ENCODE data around the gene PDE6B. TPM values are rescaled to one million over a fixed set of nuclear protein-coding genes. Genes with fewer than 3 reads are reported as not detected.
"Not testable (repeated sequence)": the region's sequence is repeated elsewhere in the genome, so short reads cannot be mapped to it uniquely, and the experiment has no call there.

The PDE6B gene
- total RNA-seq, 1 donor from 2014 or later, result 15.0 TPM

DNA sequence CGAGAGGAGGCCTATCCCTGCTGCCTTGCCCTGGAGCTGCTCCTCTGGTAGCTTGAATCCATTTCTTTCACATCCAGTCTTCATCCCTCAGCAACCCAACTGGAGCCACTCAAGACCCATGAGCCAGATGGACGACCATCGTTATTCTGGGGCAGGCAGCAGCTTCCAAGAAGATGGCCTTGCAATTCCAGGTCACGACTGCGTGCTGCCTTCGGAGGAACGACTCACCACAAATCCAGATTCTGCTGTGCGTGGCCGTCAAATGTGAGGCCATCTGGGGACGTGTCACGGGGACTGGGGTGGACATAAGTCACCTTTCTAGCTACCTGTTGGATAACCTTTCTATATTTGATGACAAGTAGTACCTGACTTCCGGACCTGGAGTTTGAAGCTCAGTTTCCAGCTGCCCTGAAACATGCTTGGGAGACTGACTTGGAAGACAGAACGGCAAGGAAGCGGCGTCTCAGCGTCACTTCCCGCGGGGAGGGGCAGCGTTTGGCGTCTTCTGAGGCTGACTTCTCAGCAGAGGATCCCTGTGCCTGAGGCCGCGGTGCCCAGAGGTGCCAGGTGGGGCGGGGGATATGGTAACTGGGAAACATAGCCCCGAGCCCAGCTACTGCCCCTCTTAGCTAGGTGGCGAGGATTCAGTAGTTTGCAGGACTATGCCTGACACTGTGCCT, 37.6 kb upstream of the PDE6B start:
- DNase-seq (no peak), ATAC-seq (ENCODE audit: low read depth) (no peak)
- peaks cover 10% of the 10 kb centered on the region for H3K9me3 Mint-ChIP-seq
- H3K4me1 Mint-ChIP-seq, result no peaks in the 10 kb centered on the region
- H3K4me3 Mint-ChIP-seq, result no peak overlapping the region
- H3K27ac Mint-ChIP-seq, result no peak overlapping the region
- no peaks in the 10 kb centered on the region for H3K36me3 Mint-ChIP-seq (ENCODE audit: low read depth)
- H3K27me3 Mint-ChIP-seq, result peaks cover 20% of the 10 kb centered on the region
- intact Hi-C loops (cut with micrococcal nuclease), result no loop called here
- CTCF ChIA-PET, result no interaction called here
- no peak for TF ChIP-seq CTCF (IDR thresholded peaks at IDR 0.05)
- POLR2A ChIA-PET, result no interaction called here

DNA sequence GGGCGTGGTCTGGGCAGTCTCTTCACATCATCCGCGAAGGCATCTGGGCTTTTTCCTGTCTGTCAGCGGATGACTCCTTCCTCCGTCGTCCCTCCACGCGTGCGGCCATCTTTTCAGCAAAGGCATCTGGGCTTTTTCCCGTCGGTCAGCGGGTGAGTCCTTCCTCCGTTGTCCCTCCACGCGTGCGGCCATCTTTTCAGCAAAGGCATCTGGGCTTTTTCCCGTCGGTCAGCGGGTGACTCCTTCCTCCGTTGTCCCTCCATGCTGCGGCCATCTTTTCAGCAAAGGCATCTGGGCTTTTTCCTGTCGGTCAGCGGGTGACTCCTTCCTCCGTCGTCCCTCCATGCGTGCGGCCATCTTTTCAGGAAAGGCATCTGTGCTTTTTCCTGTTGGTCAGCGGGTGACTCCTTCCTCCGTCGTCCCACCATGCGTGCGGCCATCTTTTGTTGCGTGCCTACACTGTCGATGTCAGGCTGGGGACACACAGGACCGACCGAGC, 37.0 kb upstream of the PDE6B start:
- CTCF ChIA-PET, result no interaction called here

GRCh38 chr4:589219-589963, 36.0 kb upstream of the PDE6B start:
- intact Hi-C loops (cut with micrococcal nuclease), result no loop called here
- Mint-ChIP-seq H3K4me1 (no peaks in the 10 kb centered on the region), H3K27me3 (peaks cover 20% of the 10 kb centered on the region), H3K4me3 (no peak overlapping the region), H3K9me3 (peaks cover 10% of the 10 kb centered on the region), H3K27ac (no peak overlapping the region), H3K36me3 (ENCODE audit: low read depth) (no peaks in the 10 kb centered on the region)
- POLR2A ChIA-PET, result interaction anchor here (0.7 kb wide), 1 partner anchor 307 kb away, joined by 3 read pairs; no protein-coding TSS in a partner anchor
- CTCF ChIA-PET, result no interaction called here
- no peak for TF ChIP-seq CTCF (IDR thresholded peaks at IDR 0.05)
- ATAC-seq (ENCODE audit: low read depth), result no peak
- DNase-seq, result no peak

More for the DNA sequence above, 37.0 kb upstream of the PDE6B start:
- Mint-ChIP-seq H3K4me1 (no peaks in the 10 kb centered on the region), H3K36me3 (ENCODE audit: low read depth) (no peaks in the 10 kb centered on the region), H3K4me3 (no peak overlapping the region), H3K27ac (no peak overlapping the region), H3K27me3 (peaks cover 19% of the 10 kb centered on the region), H3K9me3 (peaks cover 12% of the 10 kb centered on the region)
- DNase-seq (no peak), ATAC-seq (ENCODE audit: low read depth) (no peak)
- no peak for TF ChIP-seq CTCF (IDR thresholded peaks at IDR 0.05)
- intact Hi-C loops (cut with micrococcal nuclease), result no loop called here
- POLR2A ChIA-PET, result no interaction called here

DNA sequence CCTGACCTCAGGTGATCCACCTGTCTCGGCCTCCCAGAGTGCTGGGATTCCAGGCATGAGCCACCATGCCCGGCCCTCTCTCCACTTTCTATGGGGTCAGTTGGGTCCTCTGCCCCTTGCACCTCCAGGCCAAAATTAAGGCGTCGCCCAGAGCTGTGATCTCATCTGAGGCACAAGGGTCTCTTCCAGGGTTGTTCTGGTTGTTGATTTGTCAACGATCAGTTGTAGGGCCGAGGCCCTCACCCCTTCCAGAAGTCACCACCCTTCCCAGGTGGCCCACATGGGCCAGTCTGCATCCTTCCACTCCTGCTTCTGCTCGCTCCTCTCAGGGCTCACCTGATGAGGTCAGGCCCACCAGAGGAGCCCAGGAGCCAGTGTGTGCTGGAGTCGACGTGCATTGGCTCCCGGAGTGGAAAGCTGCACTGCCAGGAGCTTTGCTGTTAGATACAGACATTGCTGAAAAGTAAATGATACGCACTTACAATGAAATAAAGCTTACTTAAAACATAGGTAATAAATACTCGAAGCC, 35.0 kb upstream of the PDE6B start:
- H3K27ac Mint-ChIP-seq, result no peak overlapping the region
- peaks cover 11% of the 10 kb centered on the region for H3K9me3 Mint-ChIP-seq
- H3K36me3 Mint-ChIP-seq (ENCODE audit: low read depth), result no peaks in the 10 kb centered on the region
- no peak for TF ChIP-seq CTCF (IDR thresholded peaks at IDR 0.05)
- CTCF ChIA-PET, result no interaction called here
- intact Hi-C loops (cut with micrococcal nuclease), result no loop called here
- no peak overlapping the region for H3K4me3 Mint-ChIP-seq
- ATAC-seq (ENCODE audit: low read depth) (no peak), DNase-seq (no peak)
- no peaks in the 10 kb centered on the region for H3K4me1 Mint-ChIP-seq
- H3K27me3 Mint-ChIP-seq, result peaks cover 23% of the 10 kb centered on the region
- POLR2A ChIA-PET, result interaction anchor here (0.7 kb wide), 1 partner anchor 308 kb away, joined by 3 read pairs; no protein-coding TSS in a partner anchor

GRCh38 chr4:592178-592577, 33.2 kb upstream of the PDE6B start:
- H3K27ac Mint-ChIP-seq; H3K4me3 Mint-ChIP-seq; intact Hi-C loops (cut with micrococcal nuclease); ATAC-seq (ENCODE audit: low read depth); H3K36me3 Mint-ChIP-seq (ENCODE audit: low read depth); DNase-seq; POLR2A ChIA-PET; H3K4me1 Mint-ChIP-seq; CTCF ChIA-PET: not testable (repeated sequence)
- peaks cover 12% of the 10 kb centered on the region for H3K9me3 Mint-ChIP-seq
- H3K27me3 Mint-ChIP-seq, result peaks cover 17% of the 10 kb centered on the region
